Liver (tissue), 9 donors: Measurements from ENCODE around the gene ADH4. TPM values are rescaled to one million over a fixed set of nuclear protein-coding genes. Genes with fewer than 3 reads are reported as not detected.

ENCODE experiments used
- DNase-seq: peaks from one replicate; pipeline ENCODE4 v3.0.0-alpha.2; 2017; ENCODE audit warnings: low spot score
- H3K27ac ChIP-seq, 2 donors: one replicate each; pipeline ENCODE4 v1.7.0; 2013; ENCODE audit warnings: inconsistent platforms in 2 of 2, low read length in 2 of 2, control low read depth in 1 of 2, low read depth in 1 of 2, mild to moderate bottlenecking in 1 of 2
- H3K27me3 ChIP-seq, 4 donors: one replicate each; pipeline versions ENCODE4 v1.6.1 to v1.7.0; 2013; ENCODE audit warnings: low read length in 3 of 4, inconsistent platforms in 1 of 4, mild to moderate bottlenecking in 1 of 4, moderate library complexity in 1 of 4; ENCODE audit not compliant: control insufficient read depth in 4 of 4, insufficient read depth in 4 of 4
- H3K36me3 ChIP-seq, 4 donors: one replicate each; pipeline versions ENCODE4 v1.6.1 to v1.7.0; 2013; ENCODE audit warnings: low read length in 3 of 4, mild to moderate bottlenecking in 3 of 4, low read depth in 1 of 4, moderate library complexity in 1 of 4; ENCODE audit not compliant: control insufficient read depth in 4 of 4, insufficient read depth in 3 of 4
- H3K4me1 ChIP-seq, 4 donors: one replicate each; pipeline versions ENCODE4 v1.6.1 to v1.7.0; 2013; ENCODE audit warnings: low read length in 3 of 4, mild to moderate bottlenecking in 3 of 4, moderate library complexity in 1 of 4; ENCODE audit not compliant: control insufficient read depth in 4 of 4, insufficient read depth in 4 of 4
- H3K4me3 ChIP-seq, 3 donors: one replicate each; pipeline versions ENCODE4 v1.6.1 to v1.7.0; 2013; ENCODE audit warnings: low read length in 3 of 3, control low read depth in 1 of 3, low read depth in 1 of 3, mild to moderate bottlenecking in 1 of 3
- H3K9ac ChIP-seq, 2 donors: one replicate each; pipeline ENCODE4 v1.7.0; 2013; ENCODE audit warnings: low read length in 2 of 2, mild to moderate bottlenecking in 2 of 2, moderate library complexity in 2 of 2, control low read depth in 1 of 2, low read depth in 1 of 2
- H3K9me3 ChIP-seq, 4 donors: one replicate each; pipeline versions ENCODE4 v1.6.1 to v1.7.0; 2013; ENCODE audit warnings: low read length in 3 of 4; ENCODE audit not compliant: control insufficient read depth in 4 of 4
- EGR1 ChIP-seq, 2 donors: IDR thresholded peaks; 2 replicates each; pipeline ENCODE4 v1.6.1; 2016 to 2018; ENCODE audit warnings: antibody characterized with exemption in 2 of 2, low read depth in 2 of 2
- FOXA1 ChIP-seq: IDR thresholded peaks from 2 replicates; pipeline ENCODE4 v1.6.1; 2016; ENCODE audit warnings: antibody characterized with exemption
- FOXA2 ChIP-seq: IDR thresholded peaks from 2 replicates; pipeline ENCODE4 v1.6.1; 2016; ENCODE audit warnings: antibody characterized with exemption
- GABPA ChIP-seq, 2 donors: IDR thresholded peaks in 1 of 2; conservative IDR thresholded peaks in 1 of 2; 2 replicates each; pipeline ENCODE4 v1.6.1; 2016; ENCODE audit warnings: antibody characterized with exemption in 2 of 2, mild to moderate bottlenecking in 1 of 2, moderate library complexity in 1 of 2
- HNF4A ChIP-seq, 2 donors: conservative IDR thresholded peaks; 2 replicates each; pipeline ENCODE4 v1.6.1; 2016; ENCODE audit warnings: antibody characterized with exemption in 2 of 2, mild to moderate bottlenecking in 2 of 2
- HNF4G ChIP-seq: IDR thresholded peaks from 2 replicates; pipeline ENCODE4 v1.6.1; 2016; ENCODE audit warnings: antibody characterized with exemption
- JUND ChIP-seq, 2 donors: IDR thresholded peaks; 2 replicates each; pipeline ENCODE4 v1.6.1; 2016; ENCODE audit warnings: antibody characterized with exemption in 2 of 2
- NR2F2 ChIP-seq: IDR thresholded peaks from 2 replicates; pipeline ENCODE4 v1.6.1; 2016; ENCODE audit warnings: antibody characterized with exemption
- RAD21 ChIP-seq, 2 donors: IDR thresholded peaks; 2 replicates each; pipeline ENCODE4 v1.6.1; 2016; ENCODE audit warnings: antibody characterized with exemption in 2 of 2, mild to moderate bottlenecking in 2 of 2
- RXRA ChIP-seq, 2 donors: IDR thresholded peaks; 2 replicates each; pipeline ENCODE4 v1.6.1; 2017 to 2018; ENCODE audit warnings: antibody characterized with exemption in 2 of 2, mild to moderate bottlenecking in 1 of 2
- SP1 ChIP-seq: IDR thresholded peaks from 2 replicates; pipeline ENCODE4 v1.6.1; 2018; ENCODE audit warnings: antibody characterized with exemption, mild to moderate bottlenecking
- TAF1 ChIP-seq: conservative IDR thresholded peaks from 2 replicates; pipeline ENCODE4 v1.6.1; 2016; ENCODE audit warnings: antibody characterized with exemption, mild to moderate bottlenecking
- YY1 ChIP-seq: IDR thresholded peaks from 2 replicates; pipeline ENCODE4 v1.6.1; 2016; ENCODE audit warnings: antibody characterized with exemption, mild to moderate bottlenecking
- WGBS: extraction: QIAGEN DNeasy Blood & Tissue Kit; methylation state at CpG from one replicate; pipeline ENCODE4 v1.1.7; 2013; 5-methylcytosine and 5-hydroxymethylcytosine counted together
- polyA plus RNA-seq, 2 donors: library from polyadenylated mRNA; stranded (reverse) in 1 of 2; unstranded in 1 of 2; fragments of 200-250 nt in 1 of 2; fragments of >200 nt in 1 of 2; fragmentation: Nextera tagmentation in 1 of 2; extraction: Ambion mirVana in 1 of 2; gene quantifications; one replicate each; pipeline versions ENCODE4 v1.2.1 to v1.2.3, GENCODE V29; 2013 to 2015
- total RNA-seq, 2 donors: library from RNA; depleted of rRNA; stranded (reverse); fragments of >200 nt; gene quantifications; one replicate each; pipeline ENCODE4 v1.2.3, GENCODE V29; 2014
- TF ChIP-seq, protein P1 (sequence below): IDR thresholded peaks from 2 replicates; pipeline ENCODE4 v1.6.1; 2016; ENCODE audit warnings: antibody characterized with exemption
- TF ChIP-seq, protein P2 (sequence below): IDR thresholded peaks from 2 replicates; pipeline ENCODE4 v1.6.1; 2016; ENCODE audit warnings: antibody characterized with exemption
- TF ChIP-seq, protein P3 (sequence below): IDR thresholded peaks from 2 replicates; pipeline ENCODE4 v1.6.1; 2016; ENCODE audit warnings: antibody characterized with exemption
- TF ChIP-seq, protein P4 (sequence below): IDR thresholded peaks from 2 replicates; pipeline ENCODE4 v1.6.1; 2016; ENCODE audit warnings: antibody characterized with exemption, mild to moderate bottlenecking
- TF ChIP-seq, protein P5 (sequence below): fragments of 150-350 bp; IDR thresholded peaks from 2 replicates; pipeline ENCODE4 v1.5.1; 2017; ENCODE audit warnings: improper control_type of control experiment, low read depth, low read length; ENCODE audit not compliant: missing input control
- donor health status: healthy.
- donor health status: healthy.
- donor health status: healthy.
- donor health status: healthy.
- donor health status: healthy.

Gene ADH4
- total and polyA plus RNA-seq, 4 donors = 31.1 to 363 (median 146) TPM

DNA sequence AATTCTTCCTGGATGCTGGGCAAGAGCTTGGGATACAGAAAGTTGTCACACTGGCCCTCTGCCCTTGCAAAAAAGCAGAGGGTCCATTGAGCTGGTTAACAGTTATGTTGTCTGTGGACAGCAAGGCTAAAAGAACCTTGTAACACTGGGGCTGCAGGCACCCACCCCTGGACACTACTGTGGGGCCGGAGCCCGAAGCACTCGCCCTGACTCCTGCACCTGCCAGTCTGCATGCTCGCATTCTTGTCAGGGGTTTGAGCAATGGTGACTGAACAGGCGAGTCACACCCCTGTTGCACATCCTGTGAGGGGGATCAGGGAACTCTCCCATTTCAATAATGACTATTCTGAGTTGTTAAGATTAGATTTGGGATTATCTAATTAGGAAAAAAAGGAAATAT, 23.6 kb downstream of the ADH4 start:
- peaks cover 0 to 11% (median 9%) of the 10 kb centered on the region in 4 donors for H3K36me3 ChIP-seq
- peaks cover 0 to 6% (median 2%) of the 10 kb centered on the region in 4 donors for H3K4me1 ChIP-seq
- TF ChIP-seq FOXA1 = no peak
- no peak for TF ChIP-seq RXRA (IDR thresholded peaks at IDR 0.05)
- TF ChIP-seq, protein P1, sequence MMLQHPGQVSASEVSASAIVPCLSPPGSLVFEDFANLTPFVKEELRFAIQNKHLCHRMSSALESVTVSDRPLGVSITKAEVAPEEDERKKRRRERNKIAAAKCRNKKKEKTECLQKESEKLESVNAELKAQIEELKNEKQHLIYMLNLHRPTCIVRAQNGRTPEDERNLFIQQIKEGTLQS = no peak
- no peak for TF ChIP-seq NR2F2
- no peak for TF ChIP-seq RAD21 (IDR thresholded peaks at IDR 0.05)
- TF ChIP-seq HNF4G = no peak
- TF ChIP-seq, protein P2, sequence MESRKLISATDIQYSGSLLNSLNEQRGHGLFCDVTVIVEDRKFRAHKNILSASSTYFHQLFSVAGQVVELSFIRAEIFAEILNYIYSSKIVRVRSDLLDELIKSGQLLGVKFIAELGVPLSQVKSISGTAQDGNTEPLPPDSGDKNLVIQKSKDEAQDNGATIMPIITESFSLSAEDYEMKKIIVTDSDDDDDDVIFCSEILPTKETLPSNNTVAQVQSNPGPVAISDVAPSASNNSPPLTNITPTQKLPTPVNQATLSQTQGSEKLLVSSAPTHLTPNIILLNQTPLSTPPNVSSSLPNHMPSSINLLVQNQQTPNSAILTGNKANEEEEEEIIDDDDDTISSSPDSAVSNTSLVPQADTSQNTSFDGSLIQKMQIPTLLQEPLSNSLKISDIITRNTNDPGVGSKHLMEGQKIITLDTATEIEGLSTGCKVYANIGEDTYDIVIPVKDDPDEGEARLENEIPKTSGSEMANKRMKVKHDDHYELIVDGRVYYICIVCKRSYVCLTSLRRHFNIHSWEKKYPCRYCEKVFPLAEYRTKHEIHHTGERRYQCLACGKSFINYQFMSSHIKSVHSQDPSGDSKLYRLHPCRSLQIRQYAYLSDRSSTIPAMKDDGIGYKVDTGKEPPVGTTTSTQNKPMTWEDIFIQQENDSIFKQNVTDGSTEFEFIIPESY = no peak
- TF ChIP-seq HNF4A (conservative IDR thresholded peaks at IDR 0.05) = no peak
- no peak for TF ChIP-seq YY1
- no peak for TF ChIP-seq EGR1 (IDR thresholded peaks at IDR 0.05; ENCODE audit: low read depth in 2 of 2)
- no peak for TF ChIP-seq GABPA (IDR thresholded peaks at IDR 0.05 in 1 of 2, conservative IDR thresholded peaks at IDR 0.05 in 1 of 2)
- TF ChIP-seq, protein P3, sequence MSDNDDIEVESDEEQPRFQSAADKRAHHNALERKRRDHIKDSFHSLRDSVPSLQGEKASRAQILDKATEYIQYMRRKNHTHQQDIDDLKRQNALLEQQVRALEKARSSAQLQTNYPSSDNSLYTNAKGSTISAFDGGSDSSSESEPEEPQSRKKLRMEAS = no peak
- TF ChIP-seq SP1 = no peak
- TF ChIP-seq JUND (IDR thresholded peaks at IDR 0.05) = no peak
- TF ChIP-seq FOXA2 = no peak
- TF ChIP-seq TAF1 = no peak
- TF ChIP-seq, protein P4, sequence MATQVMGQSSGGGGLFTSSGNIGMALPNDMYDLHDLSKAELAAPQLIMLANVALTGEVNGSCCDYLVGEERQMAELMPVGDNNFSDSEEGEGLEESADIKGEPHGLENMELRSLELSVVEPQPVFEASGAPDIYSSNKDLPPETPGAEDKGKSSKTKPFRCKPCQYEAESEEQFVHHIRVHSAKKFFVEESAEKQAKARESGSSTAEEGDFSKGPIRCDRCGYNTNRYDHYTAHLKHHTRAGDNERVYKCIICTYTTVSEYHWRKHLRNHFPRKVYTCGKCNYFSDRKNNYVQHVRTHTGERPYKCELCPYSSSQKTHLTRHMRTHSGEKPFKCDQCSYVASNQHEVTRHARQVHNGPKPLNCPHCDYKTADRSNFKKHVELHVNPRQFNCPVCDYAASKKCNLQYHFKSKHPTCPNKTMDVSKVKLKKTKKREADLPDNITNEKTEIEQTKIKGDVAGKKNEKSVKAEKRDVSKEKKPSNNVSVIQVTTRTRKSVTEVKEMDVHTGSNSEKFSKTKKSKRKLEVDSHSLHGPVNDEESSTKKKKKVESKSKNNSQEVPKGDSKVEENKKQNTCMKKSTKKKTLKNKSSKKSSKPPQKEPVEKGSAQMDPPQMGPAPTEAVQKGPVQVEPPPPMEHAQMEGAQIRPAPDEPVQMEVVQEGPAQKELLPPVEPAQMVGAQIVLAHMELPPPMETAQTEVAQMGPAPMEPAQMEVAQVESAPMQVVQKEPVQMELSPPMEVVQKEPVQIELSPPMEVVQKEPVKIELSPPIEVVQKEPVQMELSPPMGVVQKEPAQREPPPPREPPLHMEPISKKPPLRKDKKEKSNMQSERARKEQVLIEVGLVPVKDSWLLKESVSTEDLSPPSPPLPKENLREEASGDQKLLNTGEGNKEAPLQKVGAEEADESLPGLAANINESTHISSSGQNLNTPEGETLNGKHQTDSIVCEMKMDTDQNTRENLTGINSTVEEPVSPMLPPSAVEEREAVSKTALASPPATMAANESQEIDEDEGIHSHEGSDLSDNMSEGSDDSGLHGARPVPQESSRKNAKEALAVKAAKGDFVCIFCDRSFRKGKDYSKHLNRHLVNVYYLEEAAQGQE = no peak
- TF ChIP-seq, protein P5, sequence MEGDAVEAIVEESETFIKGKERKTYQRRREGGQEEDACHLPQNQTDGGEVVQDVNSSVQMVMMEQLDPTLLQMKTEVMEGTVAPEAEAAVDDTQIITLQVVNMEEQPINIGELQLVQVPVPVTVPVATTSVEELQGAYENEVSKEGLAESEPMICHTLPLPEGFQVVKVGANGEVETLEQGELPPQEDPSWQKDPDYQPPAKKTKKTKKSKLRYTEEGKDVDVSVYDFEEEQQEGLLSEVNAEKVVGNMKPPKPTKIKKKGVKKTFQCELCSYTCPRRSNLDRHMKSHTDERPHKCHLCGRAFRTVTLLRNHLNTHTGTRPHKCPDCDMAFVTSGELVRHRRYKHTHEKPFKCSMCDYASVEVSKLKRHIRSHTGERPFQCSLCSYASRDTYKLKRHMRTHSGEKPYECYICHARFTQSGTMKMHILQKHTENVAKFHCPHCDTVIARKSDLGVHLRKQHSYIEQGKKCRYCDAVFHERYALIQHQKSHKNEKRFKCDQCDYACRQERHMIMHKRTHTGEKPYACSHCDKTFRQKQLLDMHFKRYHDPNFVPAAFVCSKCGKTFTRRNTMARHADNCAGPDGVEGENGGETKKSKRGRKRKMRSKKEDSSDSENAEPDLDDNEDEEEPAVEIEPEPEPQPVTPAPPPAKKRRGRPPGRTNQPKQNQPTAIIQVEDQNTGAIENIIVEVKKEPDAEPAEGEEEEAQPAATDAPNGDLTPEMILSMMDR = no peak
- 44% methylated on average over 5 of the region's 5 CpGs for WGBS
- no peak for DNase-seq
- H3K9me3 ChIP-seq = no peaks in the 10 kb centered on the region
- no peak overlapping the region for H3K4me3 ChIP-seq
- H3K27me3 ChIP-seq = no peaks in the 10 kb centered on the region
- H3K9ac ChIP-seq = no peak overlapping the region
- no peak overlapping the region for H3K27ac ChIP-seq
